B cell (primary cell): Measurements from ENCODE around the gene USP26. TPM values are rescaled to one million over a fixed set of nuclear protein-coding genes. Genes with fewer than 3 reads are reported as not detected.
"Not testable (repeated sequence)": the region's sequence is repeated elsewhere in the genome, so short reads cannot be mapped to it uniquely, and the experiment has no call there.

ENCODE experiments used
- ATAC-seq: fragments of 200-7000 bp; cut with Tn5 transposase; one replicate; pipeline ENCODE4 v1.10.0; 2021; ENCODE audit warnings: low read depth, mild to moderate bottlenecking, moderate number of reproducible peaks, moderate library complexity
- CTCF ChIA-PET: fragments of 350-600 bp; sonication (Branson Sonifier 250); formaldehyde crosslinking; loops from one replicate; lab custom pipeline; 2021; ENCODE audit warnings: antibody characterized with exemption, inconsistent platforms; lab: Charles Lee
- POLR2A ChIA-PET: fragments of 350-600 bp; sonication (Branson Sonifier 250); formaldehyde crosslinking; loops from one replicate; lab custom pipeline; 2021; ENCODE audit warnings: antibody characterized with exemption; lab: Charles Lee
- DNase-seq: peaks from one replicate; pipeline ENCODE4 v3.0.0; 2013
- H2AFZ ChIP-seq: 2 replicates; pipeline ENCODE4 v1.6.1; 2012; ENCODE audit warnings: mild to moderate bottlenecking, low read depth, low read length; ENCODE audit not compliant: insufficient read depth, poor library complexity, severe bottlenecking
- H3K27ac ChIP-seq, 2 donors: 1 replicate in 1 of 2; 2 replicates in 1 of 2; pipeline ENCODE4 v1.5.1; 2012 to 2013; ENCODE audit warnings: low read length in 2 of 2, mild to moderate bottlenecking in 2 of 2, moderate library complexity in 1 of 2
- H3K27me3 ChIP-seq, 4 experiments: fragments of 200-600 bp in 1 of 4; sonication (generic) in 1 of 4; replicated peaks in 1 of 4; 1 replicate in 2 of 4; 2 replicates in 2 of 4; pipeline versions ENCODE4 v1.6.1 to v1.7.0; 2013 to 2016; ENCODE audit warnings: low read length in 3 of 4, mild to moderate bottlenecking in 2 of 4, mixed read lengths in 1 of 4, moderate library complexity in 1 of 4; ENCODE audit not compliant: insufficient read depth in 4 of 4, control insufficient read depth in 3 of 4; ENCODE audit errors: control extremely low read depth in 1 of 4
- H3K36me3 ChIP-seq, 2 experiments: replicated peaks in 1 of 2; 1 replicate in 1 of 2; 2 replicates in 1 of 2; pipeline versions ENCODE4 v1.6.1 to v1.7.1; 2013; ENCODE audit warnings: low read length in 1 of 2; ENCODE audit not compliant: insufficient read depth in 2 of 2, control insufficient read depth in 1 of 2; ENCODE audit errors: control extremely low read depth in 1 of 2, extremely low read depth in 1 of 2
- H3K4me1 ChIP-seq, 2 donors: fragments of 200-600 bp in 1 of 2; sonication (generic) in 1 of 2; 1 replicate in 1 of 2; 2 replicates in 1 of 2; pipeline versions ENCODE4 v1.5.1 to v1.6.1; 2013 to 2017; ENCODE audit warnings: low read length in 2 of 2; ENCODE audit not compliant: control insufficient read depth in 2 of 2, insufficient read depth in 2 of 2
- H3K4me2 ChIP-seq: replicated peaks from 2 replicates; pipeline ENCODE3; 2012; ENCODE audit warnings: mild to moderate bottlenecking, low read depth, low read length; ENCODE audit not compliant: poor library complexity, severe bottlenecking
- H3K4me3 ChIP-seq, 5 experiments: fragments of 200-600 bp in 1 of 5; sonication (generic) in 1 of 5; 1 replicate in 3 of 5; 2 replicates in 2 of 5; pipeline versions ENCODE4 v1.5.1 to v1.7.0; 2011 to 2016; ENCODE audit warnings: low read length in 4 of 5, mild to moderate bottlenecking in 4 of 5, low read depth in 2 of 5, control low read depth in 1 of 5, moderate library complexity in 1 of 5; ENCODE audit not compliant: insufficient read depth in 1 of 5; ENCODE audit errors: control extremely low read depth in 1 of 5, extremely low read depth in 1 of 5
- H3K79me2 ChIP-seq: fragments of 200-600 bp; sonication (generic); one replicate; pipeline ENCODE4 v1.6.0; 2016; ENCODE audit warnings: low read length; ENCODE audit not compliant: control insufficient read depth, insufficient read depth
- H3K9ac ChIP-seq: fragments of 200-600 bp; sonication (generic); 2 replicates; pipeline ENCODE4 v1.6.1; 2017; ENCODE audit warnings: mild to moderate bottlenecking, low read length, moderate library complexity
- H3K9me3 ChIP-seq, 3 donors: one replicate each; pipeline versions ENCODE4 v1.6.1 to v1.7.1; 2013; ENCODE audit warnings: low read length in 2 of 3; ENCODE audit not compliant: control insufficient read depth in 2 of 3, insufficient read depth in 1 of 3; ENCODE audit errors: control extremely low read depth in 1 of 3
- H4K20me1 ChIP-seq: 2 replicates; pipeline ENCODE4 v1.6.0; 2012; ENCODE audit warnings: mild to moderate bottlenecking, low read length; ENCODE audit not compliant: insufficient read depth, control insufficient read depth, poor library complexity, severe bottlenecking
- H3K27ac Mint-ChIP-seq: one replicate; pipeline ENCODE4 v1.8.0; 2021; ENCODE audit warnings: mixed read lengths
- H3K27me3 Mint-ChIP-seq: one replicate; pipeline ENCODE4 v1.8.0; 2021; ENCODE audit warnings: mixed read lengths
- H3K4me1 Mint-ChIP-seq: one replicate; pipeline ENCODE4 v1.8.0; 2021; ENCODE audit warnings: mixed read lengths
- H3K4me3 Mint-ChIP-seq: one replicate; pipeline ENCODE4 v1.8.0; 2021; ENCODE audit warnings: mixed read lengths
- H3K9me3 Mint-ChIP-seq: one replicate; pipeline ENCODE4 v1.8.0; 2022; ENCODE audit warnings: mixed read lengths; ENCODE audit not compliant: insufficient read depth
- CTCF ChIP-seq: fragments of 200-600 bp; IDR thresholded peaks from one replicate; pipeline ENCODE4 v1.8.0; 2022; ENCODE audit warnings: antibody characterized with exemption, mild to moderate bottlenecking
- EZH2 ChIP-seq: IDR thresholded peaks from 2 replicates; pipeline ENCODE4 v1.6.1; 2012; ENCODE audit warnings: borderline replicate concordance, low read depth, mild to moderate bottlenecking, moderate library complexity, low read length; ENCODE audit not compliant: insufficient read depth, poor library complexity, severe bottlenecking
- WGBS: methylation state at CpG from one replicate; pipeline ENCODE4 v1.1.5; 2013; ENCODE audit warnings: missing lambda C conversion rate; ENCODE audit not compliant: insufficient coverage; 5-methylcytosine and 5-hydroxymethylcytosine counted together
- intact Hi-C: fragments of 100-400 bp; cut with micrococcal nuclease; formaldehyde crosslinking; loops from one replicate; pipeline ENCODE4 v1.10.0; 2022
- polyA plus RNA-seq: library from polyadenylated mRNA; depleted of rRNA; stranded (reverse); fragments of >200 nt; gene quantifications from 2 replicates; pipeline ENCODE4 v1.2.3, GENCODE V29; 2012
- total RNA-seq, 2 donors: library from RNA; stranded (reverse); fragments of 120-200 nt in 1 of 2; gene quantifications; 1 replicate in 1 of 2; 2 replicates in 1 of 2; pipeline versions ENCODE4 v1.2.3 to v1.2.4, GENCODE V29; 2013 to 2022

USP26 gene
- total and polyA plus RNA-seq, 2 donors (not counting 1 experiment from before 2014, with no cell fraction given) = not detected

- WGBS = no CpG with 5 or more reads among the region's 3 CpGs
- Mint-ChIP-seq H3K27me3 (no peaks in the 10 kb centered on the region), H3K4me1 (no peaks in the 10 kb centered on the region), H3K9me3 (no peaks in the 10 kb centered on the region), H3K4me3 (no peak overlapping the region), H3K27ac (no peak overlapping the region)
- Histone ChIP-seq H3K36me3 (no peaks in the 10 kb centered on the region), H3K4me2 (no peak overlapping the region), H3K79me2 (no peaks in the 10 kb centered on the region), H3K9ac (no peak overlapping the region), H2AFZ (no peak overlapping the region), H4K20me1 (no peaks in the 10 kb centered on the region), H3K9me3 (no peaks in the 10 kb centered on the region), H3K27me3 (no peaks in the 10 kb centered on the region), H3K27ac (no peak overlapping the region), H3K4me3 (no peak overlapping the region), H3K4me1 (no peaks in the 10 kb centered on the region)
- intact Hi-C loops = no loop called here
- CTCF ChIA-PET = no interaction called here
- POLR2A ChIA-PET = no interaction called here
- no peak for ATAC-seq
- no peak for DNase-seq
- TF ChIP-seq CTCF = no peak
- TF ChIP-seq EZH2 = no peak
Measured at GRCh38 chrX:133085785-133086184, 11.1 kb downstream of the USP26 start.

GRCh38 chrX:133085056-133085455, 11.9 kb downstream of the USP26 start:
- H3K4me1 Mint-ChIP-seq, POLR2A ChIA-PET, H3K4me3 Mint-ChIP-seq, H3K9me3 Mint-ChIP-seq, CTCF ChIA-PET, H3K27me3 Mint-ChIP-seq, H2AFZ ChIP-seq, H3K27ac Mint-ChIP-seq, H3K27ac ChIP-seq, H3K4me2 ChIP-seq, ATAC-seq, H3K27me3 ChIP-seq, H3K9me3 ChIP-seq, H3K79me2 ChIP-seq, H3K4me3 ChIP-seq, H4K20me1 ChIP-seq, intact Hi-C loops, H3K9ac ChIP-seq, H3K4me1 ChIP-seq, DNase-seq, H3K36me3 ChIP-seq: not testable (repeated sequence)
- WGBS = no CpG with 5 or more reads among the region's 4 CpGs
